ENCODE measurements around the gene C1orf159.
"Not testable (repeated sequence)": the region's sequence is repeated elsewhere in the genome, so short reads cannot be mapped to it uniquely, and the experiment has no call there.

C1orf159 gene

GRCh38 chr1:1115786-1116700 lies at the start of gene C1orf159:
Gene C1orf159 (minus strand): TSS chr1:1116089. CDS start chr1:1091543, 24,546 bp downstream.
- peak; percentile 80 for DNase-seq

DNA sequence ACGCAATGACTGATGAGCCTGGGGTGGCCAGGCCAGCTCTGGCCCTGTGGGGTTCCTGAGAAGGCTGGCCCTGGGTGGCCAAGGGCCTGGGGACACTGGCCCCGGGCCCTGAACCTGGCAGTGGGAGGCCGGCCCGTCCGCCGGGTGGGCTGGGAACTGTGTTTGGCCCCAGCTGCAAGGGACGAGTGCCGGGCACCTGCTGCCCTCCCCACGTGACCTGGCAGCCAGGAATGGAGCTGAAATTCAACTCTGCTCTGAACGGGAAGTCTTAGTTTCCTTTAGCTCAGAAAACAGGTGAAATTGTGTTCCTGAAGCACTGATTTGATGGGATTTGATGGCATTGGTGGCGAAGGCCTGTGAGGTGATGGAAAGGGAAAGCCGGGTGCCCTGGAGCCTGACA lies 49.6 kb upstream of the C1orf159 start:
- DNase-seq = no peak

GRCh38 chr1:1164701-1165451 lies 49.0 kb upstream of the C1orf159 start:
- no peak for DNase-seq

- no peak for DNase-seq
These were observed 48.4 kb upstream of the C1orf159 start for GRCh38 chr1:1164361-1164700.

DNA sequence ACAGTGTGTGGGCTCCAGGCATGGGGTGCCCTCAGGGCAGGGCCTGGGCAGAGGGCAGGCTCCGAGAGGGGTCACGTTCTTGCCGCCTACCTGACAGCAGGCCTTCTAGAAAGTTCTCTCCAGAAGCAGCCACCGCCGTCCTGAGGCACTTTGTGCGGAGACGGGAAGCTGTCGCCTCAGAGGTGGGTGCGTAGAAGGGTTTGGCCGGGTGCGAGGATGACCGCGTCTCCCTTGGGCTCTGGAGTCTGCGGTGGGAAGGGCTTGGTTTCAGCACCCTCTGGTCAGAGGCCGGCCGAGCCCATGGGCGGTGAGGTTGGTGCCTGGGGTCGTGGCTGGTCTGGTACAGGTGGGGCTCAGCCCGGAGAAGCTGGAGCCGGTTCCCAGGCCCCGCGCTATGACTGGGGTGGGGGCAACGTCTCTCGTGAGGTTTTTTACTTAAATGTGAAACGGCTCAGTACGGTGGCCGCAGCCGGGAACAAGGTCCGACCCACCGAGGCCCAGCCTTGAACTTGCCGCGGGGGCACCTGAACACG lies 47.7 kb upstream of the C1orf159 start:
- no peak for DNase-seq

GRCh38 chr1:1162597-1163537 lies 47.0 kb upstream of the C1orf159 start:
- no peak for DNase-seq

GRCh38 chr1:1161683-1162079 lies 45.8 kb upstream of the C1orf159 start:
- no peak for DNase-seq

GRCh38 chr1:1161078-1161682 lies 45.3 kb upstream of the C1orf159 start:
- DNase-seq = no peak

DNA sequence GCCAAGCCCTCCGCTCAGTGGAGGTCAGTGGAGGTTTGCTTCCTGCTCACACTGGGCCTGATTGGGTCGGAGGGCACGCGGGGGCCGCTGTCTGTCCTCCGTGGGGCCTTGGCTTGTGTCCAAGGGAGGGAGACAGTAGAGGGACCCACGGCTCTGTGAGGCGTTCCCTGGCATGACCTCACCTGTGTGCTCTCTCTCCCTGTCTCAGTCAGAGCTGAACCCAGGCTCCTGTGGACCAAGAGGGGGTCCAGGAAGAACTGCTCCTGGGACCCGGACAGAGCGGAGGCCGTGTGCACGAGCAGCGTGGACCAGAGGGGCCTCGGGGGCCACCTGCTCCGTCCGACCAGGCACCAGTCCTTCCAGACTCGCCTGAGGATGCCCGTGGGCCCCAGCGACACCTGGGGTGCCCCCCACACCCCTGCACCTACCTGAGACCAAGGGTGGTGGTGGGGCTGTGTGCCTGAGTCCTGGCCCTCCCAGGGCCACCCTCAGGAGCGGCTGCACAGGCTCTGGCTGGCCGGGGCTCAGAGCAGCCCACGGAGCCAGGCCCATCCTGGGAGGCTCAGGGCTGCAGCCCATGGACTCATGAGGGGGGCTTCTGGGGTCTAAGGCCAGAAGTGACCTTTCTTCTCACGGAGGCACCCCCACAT lies 44.5 kb upstream of the C1orf159 start:
- no peak for DNase-seq

- DNase-seq = no peak
These were observed 42.2 kb upstream of the C1orf159 start for GRCh38 chr1:1157914-1158710.

- no peak for DNase-seq
These were observed 41.6 kb upstream of the C1orf159 start for GRCh38 chr1:1157426-1157913.

DNA sequence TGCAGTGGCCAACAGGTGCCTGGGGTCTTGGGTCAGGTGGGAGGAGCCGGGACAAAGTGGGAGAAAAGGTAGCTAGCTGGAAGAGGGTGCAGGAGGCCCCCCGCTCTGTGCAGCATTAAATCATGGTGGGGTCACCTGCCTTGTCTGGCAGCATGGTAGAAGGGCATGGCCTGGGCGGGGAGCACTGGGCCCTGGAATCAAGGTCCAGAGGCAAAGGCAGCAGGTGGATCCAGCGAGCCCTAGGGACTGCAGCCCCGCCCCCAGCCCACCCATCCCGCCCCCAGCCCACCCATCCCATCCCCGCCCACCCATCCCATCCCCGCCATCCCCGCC lies 41.1 kb upstream of the C1orf159 start:
- DNase-seq = no peak

DNA sequence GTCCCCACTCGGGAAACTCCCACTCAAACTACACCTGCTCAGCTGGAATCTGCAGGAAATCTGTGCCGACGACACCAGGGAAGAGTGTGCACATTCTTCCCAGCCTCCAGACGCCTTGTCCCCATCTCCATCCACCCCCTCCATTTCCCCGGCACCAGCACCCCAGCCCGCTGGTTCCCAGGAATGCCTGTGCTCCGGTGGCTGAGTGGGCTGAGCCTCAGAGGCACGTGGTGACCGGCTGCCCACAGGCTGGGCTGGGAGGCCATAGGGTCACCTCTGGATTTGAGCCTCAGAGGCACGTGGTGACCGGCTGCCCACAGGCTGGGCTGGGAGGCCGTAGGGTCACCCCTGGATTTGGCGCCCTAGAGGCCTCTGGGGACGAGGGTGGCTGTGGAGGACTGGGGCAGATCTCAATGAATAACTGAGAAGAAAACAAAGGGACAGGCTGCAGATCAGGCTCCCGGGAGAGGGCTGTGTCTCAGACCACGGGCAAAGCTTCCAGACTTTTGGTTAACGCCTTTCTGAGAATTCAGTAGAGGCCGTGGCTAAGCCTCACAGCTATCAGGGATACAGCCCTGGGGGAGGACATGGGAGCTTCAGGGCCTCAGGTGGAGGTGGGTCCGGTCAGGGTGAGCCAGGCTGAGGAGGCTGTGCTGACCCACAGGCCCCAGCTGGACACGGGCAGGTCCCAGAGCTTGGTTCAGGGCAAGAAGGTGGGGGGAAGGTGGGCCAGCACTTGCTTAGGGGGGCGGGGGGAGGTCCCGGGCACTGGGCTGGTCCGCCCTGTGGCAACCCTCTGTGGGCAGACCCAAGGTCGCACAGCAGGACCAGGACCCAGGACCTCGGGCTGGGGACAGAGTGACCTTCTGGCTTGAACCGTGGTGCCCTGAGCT lies 40.5 kb upstream of the C1orf159 start:
- no peak for DNase-seq

DNA sequence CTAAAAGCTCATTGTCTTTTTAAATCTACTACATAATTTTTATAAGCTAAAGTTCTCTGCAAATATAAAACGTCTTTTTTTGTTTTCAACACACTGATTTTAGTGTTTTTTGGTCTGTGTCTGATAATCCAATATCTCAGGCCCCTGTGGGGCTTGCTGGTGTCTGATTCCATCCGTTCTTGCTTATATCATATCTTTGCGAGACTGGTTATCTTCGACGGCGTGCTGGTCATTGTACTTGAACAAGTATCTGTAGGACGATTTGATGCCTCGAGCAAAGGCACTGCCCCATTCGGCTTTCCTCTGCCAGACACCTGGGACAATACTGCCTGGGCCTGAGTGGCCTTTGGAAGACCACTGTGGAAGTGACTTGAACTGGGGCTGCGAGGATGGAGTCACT lies 39.4 kb upstream of the C1orf159 start:
- no peak for DNase-seq

DNA sequence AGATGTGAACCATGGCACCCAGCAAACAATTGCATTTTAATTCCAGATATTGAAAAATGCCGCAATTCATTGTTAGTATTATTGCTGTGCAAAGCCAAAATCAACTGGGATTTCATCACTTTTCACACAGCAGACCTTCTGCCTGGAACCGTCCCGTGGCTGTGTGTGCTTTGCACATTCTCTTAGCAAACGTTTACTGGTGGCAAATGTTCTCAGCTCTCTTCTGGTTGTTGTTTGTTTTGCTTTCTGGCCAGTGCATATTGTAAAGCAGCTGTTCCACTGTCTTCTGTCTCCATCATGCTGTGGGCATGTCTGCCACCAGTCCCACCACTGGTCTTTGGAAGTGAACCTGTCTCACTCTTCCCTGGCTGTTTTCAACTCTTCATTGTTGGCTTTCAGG lies 38.0 kb upstream of the C1orf159 start:
- no peak for DNase-seq

- DNase-seq = not testable (repeated sequence)
These were observed 37.3 kb upstream of the C1orf159 start for GRCh38 chr1:1153215-1153614.

GRCh38 chr1:1152431-1152830 lies 36.5 kb upstream of the C1orf159 start:
- DNase-seq = not testable (repeated sequence)

- DNase-seq = no peak
These were observed 35.4 kb upstream of the C1orf159 start for GRCh38 chr1:1151306-1151705.

DNA sequence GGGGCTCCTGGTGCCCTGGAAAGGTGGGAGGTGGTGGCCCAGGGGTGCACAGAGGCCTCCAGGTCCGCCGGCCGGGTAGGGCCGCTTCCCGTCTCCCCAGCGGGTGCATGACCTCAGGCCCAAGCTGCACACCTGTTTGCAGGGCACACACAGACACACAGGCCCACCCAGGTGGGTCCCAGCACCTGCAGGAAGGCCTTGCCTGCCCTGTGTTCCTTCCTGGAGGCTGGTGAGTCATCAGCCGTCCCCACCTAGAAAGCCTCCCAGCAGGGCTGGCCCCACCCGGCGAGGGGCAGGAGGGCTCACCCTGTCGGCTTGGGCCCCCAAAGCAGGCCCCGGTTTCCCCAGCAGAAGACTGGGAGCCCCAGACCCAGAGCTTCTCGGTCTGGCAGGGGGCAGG lies 34.2 kb upstream of the C1orf159 start:
- DNase-seq = no peak

DNA sequence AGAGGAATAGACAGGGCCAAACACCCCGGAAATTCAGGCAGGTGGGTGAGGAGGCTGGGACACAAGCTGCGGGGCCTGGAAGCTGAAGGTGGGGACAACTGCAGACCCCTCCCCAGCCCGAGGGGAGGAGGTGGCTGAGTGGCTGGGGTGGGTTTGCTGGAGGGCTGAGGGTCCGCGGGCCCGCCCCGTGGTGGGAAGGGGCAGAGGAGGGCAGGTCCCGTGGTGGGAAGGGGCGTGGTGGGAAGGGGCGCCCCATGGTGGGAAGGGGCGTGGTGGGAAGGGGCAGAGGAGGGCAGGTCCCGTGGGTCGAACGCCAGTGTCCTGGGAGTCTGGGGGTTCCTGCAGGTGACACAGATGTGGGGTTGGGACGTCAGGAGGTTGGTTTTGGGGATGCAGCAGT lies 33.5 kb upstream of the C1orf159 start:
- no peak for DNase-seq
